ENCODE measurements around the gene SCUBE3. TPM values are rescaled to one million over a fixed set of nuclear protein-coding genes. Genes with fewer than 3 reads are reported as not detected.

SCUBE3 gene
- total and polyA plus RNA-seq, 2 of the 13 experiments (the other 11 are each of a cell fraction or from before 2014, with no cell fraction given), result not detected

GRCh38 chr6:35291491-35291890, 77.7 kb downstream of the SCUBE3 start (continued):
- TF ChIP-seq ZNF343 (CRISPR knock-in tag; IDR thresholded peaks at IDR 0.05) (no peak), CSRNP1 (CRISPR knock-in tag; IDR thresholded peaks at IDR 0.05) (no peak), IKZF4 (CRISPR knock-in tag; IDR thresholded peaks at IDR 0.05; ENCODE audit: borderline replicate concordance, low read depth, not compliant biosample characterization) (no peak)

GRCh38 chr6:35292494-35292893, 78.7 kb downstream of the SCUBE3 start:
- H3K4me2 ChIP-seq (ENCODE audit: low read depth, low read length), result no peak overlapping the region
- H3K79me2 ChIP-seq (ENCODE audit: insufficient read depth, low read length), result no peaks in the 10 kb centered on the region
- no peak for FAIRE-seq
- no peak for ATAC-seq
- no TSS peak for BruUV-seq (replicated peaks)
- H3K9me3 ChIP-seq (ENCODE audit: low read length), result no peaks in the 10 kb centered on the region
- no peak overlapping the region for H3K4me3 ChIP-seq (replicated peaks in 1 of 3; ENCODE audit: insufficient read depth in 1 of 3, low read depth in 2 of 3, low read length in 3 of 3)
- peaks cover 16 to 34% of the 10 kb centered on the region in 2 experiments for H3K36me3 ChIP-seq (replicated peaks in 1 of 2; ENCODE audit: control insufficient read depth in 1 of 2, insufficient read depth in 2 of 2, low read length in 2 of 2)
- DNase-seq (ENCODE audit: low spot score), result no peak
- ChIA-PET POLR2A (interaction anchor here (1.6 kb wide), 1 partner anchor 33 kb away, joined by 7 read pairs; the partner anchor contains the start of gene ZNF76), CTCF (ENCODE audit: low intra/inter-chr PET ratio, low total read pairs) (no interaction called here)
- intact Hi-C loops (cut with micrococcal nuclease; ENCODE audit: unreplicated experiment), result loop anchor here (10.0 kb wide), 1 partner anchor 442 kb away; the partner anchor contains the start of gene ARMC12
- no peak overlapping the region for H3K9ac ChIP-seq (ENCODE audit: insufficient read depth, low read depth, low read length)
- TF ChIP-seq HES4 (CRISPR knock-in tag; IDR thresholded peaks at IDR 0.05; ENCODE audit: borderline replicate concordance) (no peak), ZNF687 (CRISPR knock-in tag; IDR thresholded peaks at IDR 0.05) (0 out of 2 replicates have a peak, but pooled peaks have one; percentile 18)
- H3K27ac ChIP-seq (ENCODE audit: extremely low read length, insufficient read depth, low read length), result no peak overlapping the region
- in situ Hi-C loops (cut with HindIII; ENCODE audit: extremely low pct_ligation_motif_present, low pct_unique_long_range_greater_than_20kb), result no loop called here
- peaks cover 5% of the 10 kb centered on the region for H3K4me1 ChIP-seq (ENCODE audit: insufficient read depth, low read length)
- no peaks in the 10 kb centered on the region for H4K20me1 ChIP-seq (ENCODE audit: insufficient read depth, low read length)
- 78% methylated on average over 15 of the region's 15 CpGs for WGBS (ENCODE audit: low lambda C conversion rate)
- no peaks in the 10 kb centered on the region for H3K27me3 ChIP-seq (ENCODE audit: control insufficient read depth in 1 of 2, insufficient read depth in 2 of 2, low read length in 2 of 2)
- H2AFZ ChIP-seq (ENCODE audit: low read length), result no peak overlapping the region
